ENCODE data around the gene XG.

DNA sequence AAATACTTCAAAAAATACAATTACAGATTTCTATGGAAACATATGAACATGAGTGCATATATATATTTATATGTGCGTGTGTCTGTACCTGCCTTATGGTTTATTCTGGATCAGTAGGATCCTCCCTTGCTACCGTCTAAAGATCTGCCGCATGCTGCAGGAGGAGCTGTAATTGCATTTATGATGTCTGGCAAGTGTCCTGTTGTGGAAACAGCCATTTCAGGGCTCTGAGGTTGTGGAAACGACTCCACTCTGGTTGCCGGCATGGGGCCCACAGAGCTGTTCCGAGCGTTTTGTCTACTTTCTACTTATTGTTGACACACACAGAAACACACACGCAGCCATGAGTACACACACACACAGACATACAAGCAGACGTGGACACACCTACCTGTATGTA lies 39.4 kb upstream of the XG start:
- TF ChIP-seq POLR2AphosphoS5 (IDR thresholded peaks at IDR 0.05) (no peak), POLR2A (IDR thresholded peaks at IDR 0.05) (no peak)
- TF ChIP-seq, protein P1, sequence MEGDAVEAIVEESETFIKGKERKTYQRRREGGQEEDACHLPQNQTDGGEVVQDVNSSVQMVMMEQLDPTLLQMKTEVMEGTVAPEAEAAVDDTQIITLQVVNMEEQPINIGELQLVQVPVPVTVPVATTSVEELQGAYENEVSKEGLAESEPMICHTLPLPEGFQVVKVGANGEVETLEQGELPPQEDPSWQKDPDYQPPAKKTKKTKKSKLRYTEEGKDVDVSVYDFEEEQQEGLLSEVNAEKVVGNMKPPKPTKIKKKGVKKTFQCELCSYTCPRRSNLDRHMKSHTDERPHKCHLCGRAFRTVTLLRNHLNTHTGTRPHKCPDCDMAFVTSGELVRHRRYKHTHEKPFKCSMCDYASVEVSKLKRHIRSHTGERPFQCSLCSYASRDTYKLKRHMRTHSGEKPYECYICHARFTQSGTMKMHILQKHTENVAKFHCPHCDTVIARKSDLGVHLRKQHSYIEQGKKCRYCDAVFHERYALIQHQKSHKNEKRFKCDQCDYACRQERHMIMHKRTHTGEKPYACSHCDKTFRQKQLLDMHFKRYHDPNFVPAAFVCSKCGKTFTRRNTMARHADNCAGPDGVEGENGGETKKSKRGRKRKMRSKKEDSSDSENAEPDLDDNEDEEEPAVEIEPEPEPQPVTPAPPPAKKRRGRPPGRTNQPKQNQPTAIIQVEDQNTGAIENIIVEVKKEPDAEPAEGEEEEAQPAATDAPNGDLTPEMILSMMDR (IDR thresholded peaks at IDR 0.05): no peak
